HFFc6 (cell line): ENCODE data around the gene PCDH9. TPM values are rescaled to one million over a fixed set of nuclear protein-coding genes. Genes with fewer than 3 reads are reported as not detected.
"Not testable (repeated sequence)": the region's sequence is repeated elsewhere in the genome, so short reads cannot be mapped to it uniquely, and the experiment has no call there.

Experiments
- DNase-seq: peaks from one replicate; pipeline ENCODE4 v3.0.0-alpha.2; 2018
- H3K27ac Mint-ChIP-seq: 2 replicates; pipeline ENCODE4 v1.8.0; 2020; ENCODE audit warnings: mild to moderate bottlenecking, mixed read lengths
- H3K27me3 Mint-ChIP-seq: 2 replicates; pipeline ENCODE4 v1.8.0; 2021; ENCODE audit warnings: mild to moderate bottlenecking, moderate library complexity, mixed read lengths; ENCODE audit not compliant: insufficient read depth
- H3K36me3 Mint-ChIP-seq: 2 replicates; pipeline ENCODE4 v1.8.0; 2021; ENCODE audit warnings: low read depth, mixed read lengths
- H3K4me1 Mint-ChIP-seq: 2 replicates; pipeline ENCODE4 v1.8.0; 2020; ENCODE audit warnings: low read depth, mixed read lengths
- H3K4me3 Mint-ChIP-seq: 2 replicates; pipeline ENCODE4 v1.8.0; 2020; ENCODE audit warnings: mild to moderate bottlenecking, moderate library complexity, mixed read lengths
- H3K9me3 Mint-ChIP-seq: 2 replicates; pipeline ENCODE4 v1.8.0; 2020; ENCODE audit warnings: mild to moderate bottlenecking, mixed read lengths
- CTCF ChIP-seq: fragments of 200-600 bp; sonication (generic); IDR thresholded peaks from 2 replicates; pipeline ENCODE4 v1.5.0; 2021; ENCODE audit warnings: antibody characterized with exemption, mild to moderate bottlenecking
- total RNA-seq, 6 experiments: library from RNA; stranded (reverse); fragmentation: NEBNext Ultra II Directional; extraction: Animal tissue kit (Norgen Biotek cat#: 25700); gene quantifications; 2 replicates in 1 of 6; 3 replicates in 5 of 6; pipeline ENCODE4 v1.2.3, GENCODE V29; 2021

The PCDH9 gene
- total RNA-seq, 6 experiments from 2014 or later, result 2.0 to 6.7 (median 2.6) TPM

- no peaks in the 10 kb centered on the region; the same call in 1 of the 2 replicates for H3K27me3 Mint-ChIP-seq
- TF ChIP-seq CTCF, result no peak
- H3K4me1 Mint-ChIP-seq, result peaks cover 10% of the 10 kb centered on the region
- H3K4me3 Mint-ChIP-seq, result no peak overlapping the region; the same call in 1 of the 2 replicates
- no peak for DNase-seq
- H3K27ac Mint-ChIP-seq, result no peak overlapping the region
- no peaks in the 10 kb centered on the region for H3K9me3 Mint-ChIP-seq
- no peaks in the 10 kb centered on the region for H3K36me3 Mint-ChIP-seq
These were observed 965.2 kb downstream of the PCDH9 start for GRCh38 chr13:66264971-66265370.

- Mint-ChIP-seq H3K4me1 (peaks cover 10% of the 10 kb centered on the region), H3K4me3 (no peak overlapping the region), H3K27me3 (no peaks in the 10 kb centered on the region; the same call in 1 of the 2 replicates), H3K27ac (no peak overlapping the region), H3K9me3 (peaks cover 6% of the 10 kb centered on the region; the same call in 1 of the 2 replicates), H3K36me3 (peaks cover 4% of the 10 kb centered on the region; the same call in 1 of the 2 replicates)
- no peak for TF ChIP-seq CTCF
- DNase-seq, result no peak
These were observed 967.8 kb downstream of the PCDH9 start for GRCh38 chr13:66262330-66262729.

- H3K4me3 Mint-ChIP-seq, H3K9me3 Mint-ChIP-seq, H3K27me3 Mint-ChIP-seq, H3K36me3 Mint-ChIP-seq, DNase-seq, H3K4me1 Mint-ChIP-seq, H3K27ac Mint-ChIP-seq: not testable (repeated sequence)
These were observed 970.7 kb downstream of the PCDH9 start for GRCh38 chr13:66259426-66259825.
